ENCODE results near the gene ATP11C.
"Not testable (repeated sequence)": the region's sequence is repeated elsewhere in the genome, so short reads cannot be mapped to it uniquely, and the experiment has no call there.

ATP11C gene

DNA sequence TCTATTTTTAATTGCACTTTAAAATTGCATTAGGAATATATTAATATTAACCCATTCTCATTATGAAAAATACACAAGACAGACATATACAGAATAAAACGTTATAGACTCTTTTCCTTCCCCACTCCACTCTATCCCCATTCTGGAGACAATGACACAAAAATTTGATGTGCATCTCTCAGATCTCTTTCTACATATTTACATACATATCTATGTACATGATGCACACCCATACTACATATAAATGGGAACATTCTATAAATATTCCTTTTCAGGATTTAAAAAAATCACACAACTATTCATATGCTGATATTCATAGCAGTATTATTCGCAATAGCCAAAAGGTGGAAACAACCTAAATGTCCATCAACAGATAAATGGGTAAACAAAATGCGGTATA, 34.9 kb upstream of the ATP11C start:
- TF ChIP-seq, protein P1, sequence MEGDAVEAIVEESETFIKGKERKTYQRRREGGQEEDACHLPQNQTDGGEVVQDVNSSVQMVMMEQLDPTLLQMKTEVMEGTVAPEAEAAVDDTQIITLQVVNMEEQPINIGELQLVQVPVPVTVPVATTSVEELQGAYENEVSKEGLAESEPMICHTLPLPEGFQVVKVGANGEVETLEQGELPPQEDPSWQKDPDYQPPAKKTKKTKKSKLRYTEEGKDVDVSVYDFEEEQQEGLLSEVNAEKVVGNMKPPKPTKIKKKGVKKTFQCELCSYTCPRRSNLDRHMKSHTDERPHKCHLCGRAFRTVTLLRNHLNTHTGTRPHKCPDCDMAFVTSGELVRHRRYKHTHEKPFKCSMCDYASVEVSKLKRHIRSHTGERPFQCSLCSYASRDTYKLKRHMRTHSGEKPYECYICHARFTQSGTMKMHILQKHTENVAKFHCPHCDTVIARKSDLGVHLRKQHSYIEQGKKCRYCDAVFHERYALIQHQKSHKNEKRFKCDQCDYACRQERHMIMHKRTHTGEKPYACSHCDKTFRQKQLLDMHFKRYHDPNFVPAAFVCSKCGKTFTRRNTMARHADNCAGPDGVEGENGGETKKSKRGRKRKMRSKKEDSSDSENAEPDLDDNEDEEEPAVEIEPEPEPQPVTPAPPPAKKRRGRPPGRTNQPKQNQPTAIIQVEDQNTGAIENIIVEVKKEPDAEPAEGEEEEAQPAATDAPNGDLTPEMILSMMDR (IDR thresholded peaks at IDR 0.05), result no peak
- no peak overlapping the region for H3K27ac ChIP-seq
- no peak overlapping the region for H3K4me3 ChIP-seq
- DNase-seq (ENCODE audit: low spot score), result no peak

DNA sequence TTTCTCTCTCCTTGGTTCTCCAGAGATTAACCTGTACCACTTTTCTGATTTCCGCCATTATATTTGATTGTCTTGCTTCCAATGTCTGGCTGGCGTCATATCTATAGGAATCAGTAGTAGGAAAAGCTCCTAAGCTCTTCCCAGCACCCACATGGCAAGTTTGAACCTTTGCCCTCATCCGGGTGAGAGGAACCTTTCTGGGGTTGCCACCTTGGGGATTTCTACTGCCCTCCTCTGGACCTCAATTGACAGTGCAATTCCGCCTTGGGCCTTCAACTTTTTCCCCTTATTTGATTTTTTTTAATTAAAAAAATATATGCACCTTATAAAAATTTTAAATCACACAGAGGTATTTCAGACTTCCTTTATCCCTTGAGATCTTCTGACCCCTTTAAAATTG, 34.4 kb upstream of the ATP11C start:
- Histone ChIP-seq H3K27ac (no peak overlapping the region), H3K4me3 (no peak overlapping the region)
- DNase-seq (ENCODE audit: low spot score), result no peak
- TF ChIP-seq, protein P1 (IDR thresholded peaks at IDR 0.05), result no peak

DNA sequence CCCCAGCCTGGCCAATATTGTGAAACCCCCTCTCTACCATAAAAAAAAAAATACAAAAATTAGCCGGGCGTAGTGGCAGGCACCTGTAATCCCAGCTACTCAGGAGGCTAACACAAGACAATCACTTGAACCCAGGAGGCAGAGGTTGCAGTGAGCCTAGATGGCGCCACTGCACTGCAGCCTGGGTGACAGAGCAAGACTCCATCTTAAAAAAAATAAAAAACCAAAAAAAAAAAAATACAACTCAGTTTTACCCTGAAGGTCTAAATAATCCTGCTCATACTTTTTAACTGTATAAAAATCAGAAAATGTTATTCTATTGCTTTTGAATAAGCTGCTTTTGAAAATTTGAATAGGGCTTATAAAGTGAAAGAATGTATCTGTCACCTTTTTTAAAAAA, 33.3 kb upstream of the ATP11C start:
- H3K27ac ChIP-seq; H3K4me3 ChIP-seq; DNase-seq (ENCODE audit: low spot score): not testable (repeated sequence)

DNA sequence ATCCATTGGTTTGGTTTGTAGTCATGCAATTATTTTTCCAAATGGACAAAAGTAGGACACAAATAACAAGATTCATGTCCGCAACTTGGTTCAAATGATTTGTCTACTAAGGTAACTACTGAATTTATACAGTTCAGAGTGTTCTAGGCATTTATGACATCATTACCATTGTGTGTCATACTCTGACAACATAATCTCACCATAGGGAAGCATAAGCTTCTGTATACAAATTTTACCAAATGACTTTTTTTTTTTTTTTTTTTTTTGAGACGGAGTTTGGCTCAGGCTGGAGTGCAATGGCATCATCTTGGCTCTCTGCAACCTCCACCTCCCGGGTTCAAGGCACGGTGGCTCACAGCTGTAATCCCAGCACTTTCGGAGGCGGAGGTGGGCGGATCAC, 32.6 kb upstream of the ATP11C start, which contains the start of gene CXorf66:
CXorf66 (minus strand) TSS at position 101 of the 400 bp plus-strand sequence; CDS start at position 76, 25 bp downstream.
- Histone ChIP-seq H3K27ac (no peak within 1 kb of the TSS), H3K4me3 (no peak within 1 kb of the TSS)
- TF ChIP-seq, protein P1 (IDR thresholded peaks at IDR 0.05), result no peak
- no peak for DNase-seq (ENCODE audit: low spot score)

DNA sequence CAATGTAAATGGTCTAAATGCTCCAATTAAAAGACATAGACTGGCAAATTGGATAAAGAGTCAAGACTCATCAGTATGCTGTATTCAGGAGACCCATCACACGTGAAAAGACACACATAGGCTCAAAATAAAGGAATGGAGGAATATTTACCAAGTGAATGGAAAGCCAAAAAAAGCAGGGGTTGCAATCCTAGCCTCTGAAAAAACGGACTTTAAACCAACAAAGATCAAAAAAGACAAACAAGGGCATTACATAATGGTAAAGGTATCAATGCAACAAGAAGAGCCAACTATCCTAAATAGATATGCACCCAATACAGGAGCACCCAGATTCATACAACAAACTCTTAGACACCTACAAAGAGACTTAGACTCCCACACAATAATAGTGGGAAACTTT, 28.2 kb upstream of the ATP11C start:
- H3K27ac ChIP-seq; DNase-seq (ENCODE audit: low spot score); H3K4me3 ChIP-seq: not testable (repeated sequence)

DNA sequence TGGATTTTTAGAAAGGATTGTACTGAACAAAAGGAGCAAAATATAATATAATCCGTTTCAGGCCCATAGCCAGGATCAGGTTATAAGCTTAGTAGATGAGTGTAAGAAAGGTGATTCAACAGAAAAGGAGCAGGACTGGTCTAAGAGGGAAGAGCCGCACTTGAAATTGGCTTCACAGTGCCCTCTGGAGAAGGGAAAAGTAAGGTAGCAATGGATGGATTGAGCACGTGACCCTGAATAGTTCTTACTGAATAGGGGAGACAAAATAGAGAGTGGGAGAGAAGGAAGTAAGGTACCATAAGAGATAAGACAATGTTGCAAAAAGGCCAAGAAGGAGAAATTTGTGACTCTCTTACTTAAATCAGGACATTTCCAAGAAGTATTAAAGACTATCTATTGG, 16.9 kb upstream of the ATP11C start:
- TF ChIP-seq, protein P1 (IDR thresholded peaks at IDR 0.05), result no peak
- H3K4me3 ChIP-seq, result no peak overlapping the region
- no peak overlapping the region for H3K27ac ChIP-seq
- no peak for DNase-seq (ENCODE audit: low spot score)

DNA sequence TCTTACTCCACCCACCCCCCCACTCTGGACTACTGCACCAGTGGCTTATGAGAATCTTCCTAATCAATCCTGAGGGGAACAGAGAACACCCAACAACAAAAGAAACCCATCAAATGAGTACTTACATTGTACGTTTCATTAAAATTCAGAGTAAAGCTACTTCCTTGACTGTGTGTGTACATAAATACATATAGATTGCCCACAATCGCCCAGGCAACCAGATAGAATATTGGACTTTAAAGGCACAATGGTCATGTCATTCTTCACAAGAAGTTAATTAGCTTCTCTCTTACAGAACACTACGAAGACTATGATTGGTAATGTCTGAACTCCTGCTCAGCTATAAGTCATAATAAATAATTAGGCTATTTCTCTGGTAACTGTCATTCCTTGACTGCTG, 12.2 kb upstream of the ATP11C start:
- DNase-seq (ENCODE audit: low spot score), result no peak
- H3K4me3 ChIP-seq, result no peak overlapping the region
- TF ChIP-seq, protein P1 (IDR thresholded peaks at IDR 0.05), result no peak
- H3K27ac ChIP-seq, result no peak overlapping the region

DNA sequence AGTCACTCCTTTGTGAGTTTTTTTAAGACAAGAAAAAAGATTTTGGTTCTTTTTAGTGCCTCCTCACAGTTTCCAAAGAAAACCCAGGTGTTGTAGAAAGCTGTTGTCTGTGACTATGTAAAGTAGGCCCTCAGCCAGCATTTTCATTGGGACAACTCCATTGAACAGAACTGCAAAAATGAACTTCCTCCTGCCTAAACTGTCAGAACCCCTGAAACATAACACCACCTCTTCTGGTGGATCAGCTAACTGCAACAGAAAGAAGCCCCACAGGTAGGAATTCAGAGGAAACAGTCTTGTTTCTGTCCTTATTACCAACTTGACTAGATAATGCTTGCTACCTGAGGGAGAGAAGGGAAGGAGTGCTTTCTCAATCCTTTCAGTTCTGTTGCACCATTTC, 3.4 kb upstream of the ATP11C start:
- no peak for DNase-seq (ENCODE audit: low spot score)
- no peak overlapping the region for H3K27ac ChIP-seq

More for the DNA sequence above, 3.4 kb upstream of the ATP11C start:
- no peak overlapping the region for H3K4me3 ChIP-seq
- TF ChIP-seq, protein P1 (IDR thresholded peaks at IDR 0.05), result no peak

Data from coronary artery (tissue), 2 donors.